Measurements from ENCODE around the gene AVEN. TPM values are rescaled to one million over a fixed set of nuclear protein-coding genes. Genes with fewer than 3 reads are reported as not detected.

AVEN gene
- total RNA-seq, 1 donor from 2014 or later = 10.4 TPM

DNA sequence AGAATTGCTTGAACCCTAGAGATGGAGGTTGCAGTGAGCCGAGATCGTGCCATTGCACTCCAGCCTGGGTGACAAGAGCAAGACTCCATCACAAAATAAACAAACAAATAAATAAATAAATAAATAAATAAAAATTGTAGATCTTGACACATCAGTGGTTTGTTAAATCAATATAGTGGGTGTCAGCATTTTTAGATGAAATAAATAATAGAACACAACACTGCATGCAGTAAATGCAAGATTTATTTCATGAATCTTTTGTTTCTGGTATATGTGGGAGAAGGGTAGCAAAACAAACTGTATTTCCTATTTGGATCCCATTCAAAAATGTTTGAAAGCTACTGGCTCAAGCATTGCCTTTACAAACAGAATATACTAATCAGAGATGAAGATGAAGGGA is 106.3 kb downstream of the AVEN start:
- Mint-ChIP-seq H3K4me3 (no peak overlapping the region), H3K36me3 (no peaks in the 10 kb centered on the region), H3K27me3 (no peaks in the 10 kb centered on the region), H3K27ac (no peak overlapping the region), H3K4me1 (ENCODE audit: unreplicated experiment) (no peaks in the 10 kb centered on the region), H3K9me3 (no peaks in the 10 kb centered on the region)
- TF ChIP-seq, protein P1, sequence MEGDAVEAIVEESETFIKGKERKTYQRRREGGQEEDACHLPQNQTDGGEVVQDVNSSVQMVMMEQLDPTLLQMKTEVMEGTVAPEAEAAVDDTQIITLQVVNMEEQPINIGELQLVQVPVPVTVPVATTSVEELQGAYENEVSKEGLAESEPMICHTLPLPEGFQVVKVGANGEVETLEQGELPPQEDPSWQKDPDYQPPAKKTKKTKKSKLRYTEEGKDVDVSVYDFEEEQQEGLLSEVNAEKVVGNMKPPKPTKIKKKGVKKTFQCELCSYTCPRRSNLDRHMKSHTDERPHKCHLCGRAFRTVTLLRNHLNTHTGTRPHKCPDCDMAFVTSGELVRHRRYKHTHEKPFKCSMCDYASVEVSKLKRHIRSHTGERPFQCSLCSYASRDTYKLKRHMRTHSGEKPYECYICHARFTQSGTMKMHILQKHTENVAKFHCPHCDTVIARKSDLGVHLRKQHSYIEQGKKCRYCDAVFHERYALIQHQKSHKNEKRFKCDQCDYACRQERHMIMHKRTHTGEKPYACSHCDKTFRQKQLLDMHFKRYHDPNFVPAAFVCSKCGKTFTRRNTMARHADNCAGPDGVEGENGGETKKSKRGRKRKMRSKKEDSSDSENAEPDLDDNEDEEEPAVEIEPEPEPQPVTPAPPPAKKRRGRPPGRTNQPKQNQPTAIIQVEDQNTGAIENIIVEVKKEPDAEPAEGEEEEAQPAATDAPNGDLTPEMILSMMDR (conservative IDR thresholded peaks at IDR 0.05) = no peak
- no peak for DNase-seq (ENCODE audit: extremely low spot score, unreplicated experiment)

DNA sequence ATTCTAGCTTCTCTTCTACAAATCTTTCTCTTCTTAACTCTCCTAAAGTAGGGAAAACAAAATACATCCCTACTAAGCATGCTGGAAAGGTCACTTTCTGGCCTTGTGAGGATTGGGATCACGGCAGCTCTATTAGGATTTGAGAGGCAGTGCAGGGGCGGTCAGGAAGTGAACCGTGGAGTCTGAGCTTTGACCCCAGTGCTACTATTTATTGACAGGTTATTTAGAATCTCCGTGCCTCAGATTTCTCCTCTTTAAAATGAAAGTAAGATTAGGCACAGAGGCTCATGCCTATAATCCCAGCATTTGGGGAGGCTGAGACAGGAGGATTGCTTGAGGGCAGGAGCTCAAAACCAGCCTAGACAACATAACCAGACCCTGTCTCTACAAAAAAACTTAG is 112.7 kb downstream of the AVEN start:
- Mint-ChIP-seq H3K27me3 (no peaks in the 10 kb centered on the region), H3K27ac (no peak overlapping the region), H3K36me3 (no peaks in the 10 kb centered on the region), H3K4me3 (no peak overlapping the region), H3K4me1 (ENCODE audit: unreplicated experiment) (no peaks in the 10 kb centered on the region), H3K9me3 (no peaks in the 10 kb centered on the region)
- TF ChIP-seq, protein P1 (conservative IDR thresholded peaks at IDR 0.05) = no peak
- no peak for DNase-seq (ENCODE audit: extremely low spot score, unreplicated experiment)

DNA sequence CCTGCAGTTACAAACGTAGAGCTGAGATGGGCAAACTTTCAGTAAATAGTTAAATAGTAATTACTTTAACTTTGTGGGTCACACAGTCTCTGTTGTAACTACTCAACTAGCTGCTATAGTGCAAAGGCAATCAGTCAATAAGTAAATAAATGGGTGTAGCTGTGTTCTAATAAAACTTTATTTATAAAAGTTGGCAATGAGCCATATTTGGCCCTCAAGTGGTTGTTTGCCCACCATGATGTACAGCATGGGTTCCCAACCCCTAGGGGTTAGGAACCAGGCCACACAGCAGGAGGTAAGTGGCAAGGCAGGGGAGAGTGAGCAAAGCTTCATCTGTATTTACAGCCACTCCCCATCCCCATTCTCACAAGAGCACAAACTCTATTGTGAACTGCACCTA is 115.6 kb downstream of the AVEN start:
- Mint-ChIP-seq H3K4me1 (ENCODE audit: unreplicated experiment) (no peaks in the 10 kb centered on the region), H3K36me3 (no peaks in the 10 kb centered on the region), H3K9me3 (no peaks in the 10 kb centered on the region), H3K27ac (no peak overlapping the region), H3K4me3 (no peak overlapping the region), H3K27me3 (no peaks in the 10 kb centered on the region)
- TF ChIP-seq, protein P1 (conservative IDR thresholded peaks at IDR 0.05) = no peak
- DNase-seq (ENCODE audit: extremely low spot score, unreplicated experiment) = no peak

DNA sequence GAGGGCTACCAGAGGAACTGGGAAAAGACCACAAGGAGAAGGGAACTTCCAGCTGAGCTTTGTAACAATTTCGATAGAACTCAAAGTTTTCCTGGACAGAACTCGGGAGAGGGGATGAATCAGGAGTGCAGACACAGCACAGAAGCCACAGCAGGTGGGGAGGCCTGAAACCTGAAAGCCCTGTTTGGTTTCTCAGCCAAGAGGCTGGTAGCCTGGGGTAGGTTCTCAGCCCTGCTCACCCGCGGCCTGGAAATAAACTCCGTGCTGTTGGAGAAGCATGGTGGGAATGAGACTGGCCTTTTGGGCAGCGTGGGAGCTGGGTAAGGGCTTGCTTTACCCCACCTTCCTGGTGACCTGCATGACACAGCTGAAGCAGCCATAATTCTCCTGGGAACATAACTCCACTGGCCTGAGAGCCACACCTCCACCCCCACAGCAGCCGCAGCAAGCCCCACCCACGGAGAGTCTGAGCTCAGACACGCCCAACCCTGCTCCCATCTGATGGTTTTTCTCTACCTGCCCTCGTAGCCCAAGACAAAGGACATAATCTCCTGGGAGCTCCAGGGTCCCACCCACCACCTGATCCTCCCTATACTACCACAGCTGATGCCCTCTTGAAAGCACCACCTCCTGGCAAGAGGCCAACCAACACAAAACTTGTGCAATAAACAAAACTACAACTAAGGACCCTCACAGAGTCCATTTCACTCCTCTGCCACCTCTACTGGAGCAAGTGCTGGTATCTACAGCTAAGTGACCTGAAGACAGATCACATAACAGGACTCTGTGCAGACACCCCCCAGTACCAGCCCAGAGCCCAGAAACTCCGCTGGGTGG is 123.2 kb downstream of the AVEN start:
- Mint-ChIP-seq H3K4me3 (peak overlapping the region; percentile 56), H3K27me3 (no peaks in the 10 kb centered on the region), H3K27ac (peak overlapping the region; percentile 77), H3K4me1 (ENCODE audit: unreplicated experiment) (peaks cover 19% of the 10 kb centered on the region), H3K36me3 (no peaks in the 10 kb centered on the region), H3K9me3 (peaks cover 5% of the 10 kb centered on the region)
- no peak for DNase-seq (ENCODE audit: extremely low spot score, unreplicated experiment)
- TF ChIP-seq, protein P1 (conservative IDR thresholded peaks at IDR 0.05) = no peak

DNA sequence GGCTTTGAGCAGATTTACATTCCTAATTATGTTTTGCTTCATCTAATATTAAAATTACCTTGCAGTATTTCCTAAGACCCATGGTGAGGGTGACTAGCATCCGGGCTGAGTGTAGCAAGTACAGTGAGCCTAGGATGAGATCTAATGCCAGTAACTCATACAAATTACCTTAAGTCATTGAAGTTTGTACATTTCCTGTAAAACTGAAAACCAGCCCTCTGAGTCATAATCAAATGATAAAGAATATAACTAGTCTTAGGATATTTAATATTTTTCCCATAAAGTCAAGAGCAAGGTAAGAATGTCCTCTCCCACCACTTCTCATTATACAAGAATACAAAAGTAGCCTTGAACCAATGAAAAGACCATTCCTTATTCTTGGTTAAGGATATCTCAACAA is 125.5 kb downstream of the AVEN start:
- DNase-seq (ENCODE audit: extremely low spot score, unreplicated experiment) = no peak
- Mint-ChIP-seq H3K27ac (no peak overlapping the region), H3K4me3 (no peak overlapping the region), H3K9me3 (peaks cover 5% of the 10 kb centered on the region), H3K27me3 (no peaks in the 10 kb centered on the region), H3K36me3 (no peaks in the 10 kb centered on the region), H3K4me1 (ENCODE audit: unreplicated experiment) (peaks cover 22% of the 10 kb centered on the region)
- TF ChIP-seq, protein P1 (conservative IDR thresholded peaks at IDR 0.05) = no peak

Measured in type B pancreatic cell (in vitro differentiated cells).